LNCaP clone FGC (cell line): ENCODE results near the gene CHRNB2.

ENCODE experiments used
- DNase-seq: peaks from one replicate; pipeline ENCODE4 v3.0.0-alpha.2; 2011; ENCODE audit warnings: low read depth
- H3K4me3 ChIP-seq: 2 replicates; pipeline ENCODE4 v1.5.1; 2011; ENCODE audit warnings: mild to moderate bottlenecking, low read depth, low read length, control low read depth
- CTCF ChIP-seq: IDR thresholded peaks from 2 replicates; pipeline ENCODE4 v1.5.1; 2012; ENCODE audit warnings: mild to moderate bottlenecking; ENCODE audit not compliant: control insufficient read depth, insufficient read depth; ENCODE audit errors: extremely low read depth

The CHRNB2 gene

DNA sequence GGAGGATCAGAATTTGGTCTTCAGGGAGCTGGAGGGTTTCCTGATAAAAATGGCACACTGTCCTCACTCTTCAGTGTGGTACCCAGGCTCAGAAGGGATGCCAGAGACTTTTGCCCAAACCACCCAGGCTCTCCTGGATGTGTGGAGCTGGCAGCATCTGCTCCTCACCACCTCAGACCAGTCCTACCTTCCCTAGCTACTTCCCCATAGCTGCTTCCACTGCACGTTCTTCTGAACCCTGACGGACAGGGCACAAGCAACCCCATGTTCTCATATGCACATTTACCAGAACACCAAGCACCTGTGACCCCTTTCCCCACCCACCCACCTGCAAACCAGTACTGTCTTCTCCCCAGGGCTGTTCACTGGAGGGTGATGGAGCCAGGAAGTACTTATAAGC, 35.7 kb downstream of the CHRNB2 start:
- no peak for DNase-seq
- no peak for TF ChIP-seq CTCF
- no peak overlapping the region for H3K4me3 ChIP-seq

DNA sequence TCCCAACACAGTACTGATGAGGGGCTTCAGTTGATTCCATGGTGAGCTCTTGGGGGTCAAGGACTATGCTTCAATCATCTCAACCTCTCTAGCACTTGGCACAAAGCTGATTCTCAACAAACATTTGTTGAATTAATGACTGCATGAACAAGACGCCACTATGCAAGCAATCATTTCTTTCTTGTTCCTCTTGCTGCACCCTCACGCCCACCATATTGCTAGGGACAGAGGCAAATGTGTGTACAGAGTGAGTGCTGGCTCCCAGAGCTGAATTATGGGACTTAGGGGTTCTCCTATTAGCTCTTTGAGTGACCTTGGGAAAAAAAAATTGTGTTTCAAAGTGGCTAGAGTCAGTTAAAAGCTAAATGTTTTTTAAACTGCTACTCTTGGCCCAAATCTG, 38.0 kb downstream of the CHRNB2 start:
- TF ChIP-seq CTCF, result no peak
- no peak overlapping the region for H3K4me3 ChIP-seq
- no peak for DNase-seq

DNA sequence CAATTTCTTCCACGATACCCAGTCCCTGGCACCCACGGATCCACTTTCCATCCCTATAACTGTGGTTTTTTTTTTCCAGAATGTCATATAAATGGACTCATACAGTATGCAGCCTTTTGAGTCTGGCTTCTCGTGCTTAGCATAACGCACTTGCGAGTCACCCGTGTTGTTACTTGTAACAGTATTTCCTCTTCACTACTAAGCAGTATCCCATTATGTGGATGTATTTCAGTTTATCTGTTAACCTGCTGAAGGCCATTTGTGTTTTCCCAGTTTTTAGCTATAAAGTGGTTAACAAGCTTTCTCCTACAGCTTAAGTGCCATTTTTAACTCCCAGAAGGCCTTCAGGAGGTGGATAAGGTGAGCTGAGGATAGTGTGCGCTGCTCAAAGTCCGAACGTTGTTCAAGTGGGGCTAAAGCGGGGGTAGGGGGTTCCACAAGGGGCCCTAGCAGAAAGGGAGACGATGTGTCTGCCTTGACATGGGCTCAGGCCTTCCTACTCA, 39.6 kb downstream of the CHRNB2 start:
- peak overlapping the region; percentile 72 for H3K4me3 ChIP-seq
- DNase-seq, result no peak
- no peak for TF ChIP-seq CTCF

GRCh38 chr1:154607609-154608396, 40.2 kb downstream of the CHRNB2 start, which contains the start of gene ADAR:
Gene ADAR (minus strand): TSS chr1:154608186. CDS start chr1:154608006, 180 bp downstream.
- no peak for TF ChIP-seq CTCF
- H3K4me3 ChIP-seq, result peak within 1 kb of the TSS; percentile 72
- DNase-seq, result peak; percentile 94

DNA sequence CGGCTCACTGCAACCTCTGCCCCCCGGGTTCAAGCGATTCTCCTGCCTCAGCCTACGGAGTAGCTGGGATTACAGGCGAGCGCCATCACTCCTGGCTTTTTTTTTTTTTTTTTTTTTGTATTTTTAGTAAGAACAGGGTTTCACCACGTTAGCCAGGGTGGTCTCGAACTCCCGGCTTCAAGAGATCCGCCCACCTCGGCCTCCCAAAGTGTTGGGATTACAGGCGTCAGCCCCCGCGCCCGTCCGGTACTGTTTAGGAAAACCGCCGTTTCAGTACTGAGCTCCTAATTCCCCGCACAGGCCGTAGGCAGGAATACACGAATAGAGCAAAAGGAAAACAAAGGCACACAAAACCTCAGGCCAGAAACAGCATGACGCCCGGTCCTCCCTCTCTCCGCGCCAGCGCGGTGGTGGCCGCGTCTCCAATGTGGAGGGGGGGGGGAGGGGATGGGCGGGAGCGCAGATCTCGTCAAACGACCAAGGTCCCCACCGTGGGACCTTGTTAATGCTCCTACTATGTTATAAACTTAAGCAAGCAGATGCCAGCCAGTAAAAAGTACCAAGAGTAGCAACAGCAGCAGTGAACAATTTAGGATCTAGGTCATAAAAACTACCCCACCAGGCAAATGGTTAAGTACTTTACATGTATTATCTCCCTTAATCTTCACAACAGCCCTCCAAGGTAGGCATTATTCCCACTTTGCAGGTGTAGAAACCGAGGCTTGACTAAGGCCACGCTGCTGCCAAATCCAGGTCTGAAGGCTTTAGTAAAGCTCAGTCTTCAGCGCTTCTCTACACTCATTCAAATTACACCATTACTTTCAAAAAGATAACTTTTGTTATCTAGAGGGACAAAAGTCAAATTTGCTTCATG, 41.1 kb downstream of the CHRNB2 start:
- no peak for TF ChIP-seq CTCF
- peak; percentile 59 for DNase-seq
- peak overlapping the region; percentile 72 for H3K4me3 ChIP-seq

GRCh38 chr1:154609398-154610380, 42.1 kb downstream of the CHRNB2 start:
- no peak for DNase-seq
- H3K4me3 ChIP-seq, result no peak overlapping the region; the same call in 1 of the 2 replicates
- TF ChIP-seq CTCF, result no peak
